Endothelial cell (in vitro differentiated cells): ENCODE data around the gene SUV39H1. TPM values are rescaled to one million over a fixed set of nuclear protein-coding genes. Genes with fewer than 3 reads are reported as not detected.
"Not testable (repeated sequence)": the region's sequence is repeated elsewhere in the genome, so short reads cannot be mapped to it uniquely, and the experiment has no call there.

ENCODE experiments used
- DNase-seq: peaks from one replicate; pipeline ENCODE4 v3.0.0; 2021; ENCODE audit warnings: low spot score
- H3K27ac Mint-ChIP-seq: one replicate; pipeline ENCODE4 v1.8.0; 2021; ENCODE audit warnings: mixed read lengths, inconsistent platforms; ENCODE audit not compliant: unreplicated experiment
- H3K27me3 Mint-ChIP-seq: one replicate; pipeline ENCODE4 v1.8.0; 2021; ENCODE audit warnings: mild to moderate bottlenecking, moderate library complexity, mixed read lengths, inconsistent platforms; ENCODE audit not compliant: unreplicated experiment
- H3K36me3 Mint-ChIP-seq: one replicate; pipeline ENCODE4 v1.8.0; 2021; ENCODE audit warnings: mild to moderate bottlenecking, low read depth, mixed read lengths, inconsistent platforms; ENCODE audit not compliant: unreplicated experiment
- H3K4me1 Mint-ChIP-seq: one replicate; pipeline ENCODE4 v1.8.0; 2021; ENCODE audit warnings: mild to moderate bottlenecking, mixed read lengths, inconsistent platforms; ENCODE audit not compliant: unreplicated experiment
- H3K4me3 Mint-ChIP-seq: one replicate; pipeline ENCODE4 v1.8.0; 2021; ENCODE audit warnings: mild to moderate bottlenecking, mixed read lengths, inconsistent platforms; ENCODE audit not compliant: unreplicated experiment
- H3K9me3 Mint-ChIP-seq: one replicate; pipeline ENCODE4 v1.8.0; 2021; ENCODE audit warnings: mixed read lengths, inconsistent platforms; ENCODE audit not compliant: unreplicated experiment
- total RNA-seq: library from RNA; stranded (reverse); fragmentation: NEBNext Ultra II Directional; extraction: Animal tissue kit (Norgen Biotek cat#: 25700); gene quantifications from one replicate; pipeline ENCODE4 v1.2.1, GENCODE V29; 2021; ENCODE audit not compliant: unreplicated experiment
- TF ChIP-seq, protein P1 (sequence below): fragments of 200-600 bp; sonication (generic); IDR thresholded peaks from one replicate; pipeline ENCODE4 v1.5.0; 2021; ENCODE audit warnings: antibody characterized with exemption; ENCODE audit not compliant: unreplicated experiment

Gene SUV39H1
- total RNA-seq, 1 donor from 2014 or later, result 6.8 TPM

DNA sequence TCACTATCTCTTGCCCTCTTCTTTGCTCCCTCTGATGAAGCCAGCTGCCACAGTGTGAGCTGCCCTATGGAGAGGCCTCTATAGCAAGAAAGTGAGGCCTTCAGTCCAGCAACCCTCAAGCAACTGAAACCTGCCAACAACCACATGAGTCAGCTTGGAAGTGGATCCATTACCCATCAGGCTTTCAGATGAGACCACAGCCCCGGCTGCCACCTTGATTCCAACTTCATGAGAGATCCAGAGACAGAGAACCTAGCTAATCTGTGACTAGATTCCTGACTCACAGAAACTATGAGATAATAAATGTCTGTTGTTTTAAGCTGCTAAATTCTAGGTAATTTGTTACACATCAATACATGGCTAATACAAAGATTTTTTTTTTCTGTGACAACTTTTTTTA is 33.3 kb upstream of the SUV39H1 start:
- no peak for DNase-seq
- peaks cover 5% of the 10 kb centered on the region for H3K9me3 Mint-ChIP-seq
- H3K4me1 Mint-ChIP-seq, result no peaks in the 10 kb centered on the region
- H3K27me3 Mint-ChIP-seq, result peaks cover 3% of the 10 kb centered on the region
- H3K36me3 Mint-ChIP-seq, result no peaks in the 10 kb centered on the region
- no peak overlapping the region for H3K4me3 Mint-ChIP-seq
- H3K27ac Mint-ChIP-seq, result no peak overlapping the region
- TF ChIP-seq, protein P1, sequence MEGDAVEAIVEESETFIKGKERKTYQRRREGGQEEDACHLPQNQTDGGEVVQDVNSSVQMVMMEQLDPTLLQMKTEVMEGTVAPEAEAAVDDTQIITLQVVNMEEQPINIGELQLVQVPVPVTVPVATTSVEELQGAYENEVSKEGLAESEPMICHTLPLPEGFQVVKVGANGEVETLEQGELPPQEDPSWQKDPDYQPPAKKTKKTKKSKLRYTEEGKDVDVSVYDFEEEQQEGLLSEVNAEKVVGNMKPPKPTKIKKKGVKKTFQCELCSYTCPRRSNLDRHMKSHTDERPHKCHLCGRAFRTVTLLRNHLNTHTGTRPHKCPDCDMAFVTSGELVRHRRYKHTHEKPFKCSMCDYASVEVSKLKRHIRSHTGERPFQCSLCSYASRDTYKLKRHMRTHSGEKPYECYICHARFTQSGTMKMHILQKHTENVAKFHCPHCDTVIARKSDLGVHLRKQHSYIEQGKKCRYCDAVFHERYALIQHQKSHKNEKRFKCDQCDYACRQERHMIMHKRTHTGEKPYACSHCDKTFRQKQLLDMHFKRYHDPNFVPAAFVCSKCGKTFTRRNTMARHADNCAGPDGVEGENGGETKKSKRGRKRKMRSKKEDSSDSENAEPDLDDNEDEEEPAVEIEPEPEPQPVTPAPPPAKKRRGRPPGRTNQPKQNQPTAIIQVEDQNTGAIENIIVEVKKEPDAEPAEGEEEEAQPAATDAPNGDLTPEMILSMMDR, result no peak

DNA sequence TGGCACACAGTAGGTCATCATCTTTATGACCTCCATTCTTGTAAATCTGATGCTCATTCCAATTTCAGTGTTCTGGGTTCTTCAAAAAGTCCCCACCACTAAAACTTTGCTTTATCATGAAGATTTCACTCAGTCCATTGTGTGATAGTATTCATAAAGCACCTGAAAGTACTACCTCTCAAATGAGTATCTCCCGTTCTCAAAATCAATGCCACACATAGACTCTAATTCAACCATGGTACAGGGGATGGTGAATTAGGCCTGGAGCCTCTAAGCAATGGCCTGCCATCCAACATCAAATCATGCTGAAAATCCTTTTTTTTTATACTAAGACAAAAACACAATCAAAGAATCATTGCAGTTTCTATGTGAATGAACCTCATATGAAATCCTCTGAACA is 32.4 kb upstream of the SUV39H1 start:
- Mint-ChIP-seq H3K27me3 (peaks cover 6% of the 10 kb centered on the region), H3K27ac (no peak overlapping the region), H3K4me1 (no peaks in the 10 kb centered on the region), H3K9me3 (peaks cover 5% of the 10 kb centered on the region), H3K4me3 (no peak overlapping the region), H3K36me3 (no peaks in the 10 kb centered on the region)
- TF ChIP-seq, protein P1, result no peak
- DNase-seq, result no peak

- no peak overlapping the region for H3K27ac Mint-ChIP-seq
- no peak overlapping the region for H3K4me3 Mint-ChIP-seq
- H3K9me3 Mint-ChIP-seq, result peaks cover 4% of the 10 kb centered on the region
- TF ChIP-seq, protein P1, result no peak
- peaks cover 4% of the 10 kb centered on the region for H3K27me3 Mint-ChIP-seq
- no peaks in the 10 kb centered on the region for H3K36me3 Mint-ChIP-seq
- no peaks in the 10 kb centered on the region for H3K4me1 Mint-ChIP-seq
- DNase-seq, result no peak
Observed at GRCh38 chrX:48665991-48666390, 30.5 kb upstream of the SUV39H1 start.

- TF ChIP-seq, protein P1, result no peak
- Mint-ChIP-seq H3K36me3 (no peaks in the 10 kb centered on the region), H3K4me3 (no peak overlapping the region), H3K27ac (no peak overlapping the region), H3K27me3 (peaks cover 3% of the 10 kb centered on the region), H3K4me1 (no peaks in the 10 kb centered on the region), H3K9me3 (no peaks in the 10 kb centered on the region)
- DNase-seq, result no peak
Observed at GRCh38 chrX:48666649-48667048, 29.9 kb upstream of the SUV39H1 start.

GRCh38 chrX:48667509-48667908 is 29.0 kb upstream of the SUV39H1 start:
- no peaks in the 10 kb centered on the region for H3K36me3 Mint-ChIP-seq
- no peak overlapping the region for H3K4me3 Mint-ChIP-seq
- peaks cover 3% of the 10 kb centered on the region for H3K27me3 Mint-ChIP-seq
- TF ChIP-seq, protein P1, result no peak
- no peak overlapping the region for H3K27ac Mint-ChIP-seq
- no peak for DNase-seq
- H3K4me1 Mint-ChIP-seq, result no peaks in the 10 kb centered on the region
- H3K9me3 Mint-ChIP-seq, result no peaks in the 10 kb centered on the region

DNA sequence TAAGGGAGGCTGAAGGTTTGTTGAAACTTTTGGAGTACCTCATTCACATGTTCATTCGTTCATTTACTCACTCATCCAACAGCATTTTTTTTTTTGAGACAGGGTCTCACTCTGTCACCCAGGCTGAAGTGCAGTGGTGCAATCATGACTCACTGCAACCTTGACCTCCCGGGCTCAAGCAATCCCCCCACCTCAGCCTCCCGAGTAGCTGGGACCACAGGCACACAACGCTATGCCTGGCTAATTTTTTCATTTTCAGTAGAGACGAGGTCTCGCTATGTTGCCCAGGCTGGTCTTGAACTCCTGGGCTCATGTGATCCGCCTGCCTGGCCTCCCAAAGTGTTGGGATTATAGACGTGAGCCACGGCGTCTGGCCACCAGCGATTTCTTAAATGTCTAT is 28.3 kb upstream of the SUV39H1 start:
- not testable (repeated sequence) for H3K27ac Mint-ChIP-seq, H3K36me3 Mint-ChIP-seq, DNase-seq, H3K4me1 Mint-ChIP-seq, H3K27me3 Mint-ChIP-seq, H3K9me3 Mint-ChIP-seq, H3K4me3 Mint-ChIP-seq
